Neural crest cell (in vitro differentiated cells): ENCODE results near the gene CLDND1. TPM values are rescaled to one million over a fixed set of nuclear protein-coding genes. Genes with fewer than 3 reads are reported as not detected.

Source experiments
- DNase-seq: peaks from one replicate; pipeline ENCODE4 v3.0.0; 2021; ENCODE audit warnings: low read depth, mixed read lengths, low spot score
- H3K27ac Mint-ChIP-seq: one replicate; pipeline ENCODE4 v1.8.0; 2021; ENCODE audit warnings: mild to moderate bottlenecking, mixed read lengths; ENCODE audit not compliant: unreplicated experiment
- H3K27me3 Mint-ChIP-seq: 2 replicates; pipeline ENCODE4 v1.8.0; 2021; ENCODE audit warnings: low read depth, mild to moderate bottlenecking, mixed read lengths
- H3K36me3 Mint-ChIP-seq: 2 replicates; pipeline ENCODE4 v1.8.0; 2021; ENCODE audit warnings: low read depth, mild to moderate bottlenecking, mixed read lengths
- H3K4me1 Mint-ChIP-seq: 2 replicates; pipeline ENCODE4 v1.8.0; 2021; ENCODE audit warnings: mixed read lengths
- H3K4me3 Mint-ChIP-seq: one replicate; pipeline ENCODE4 v1.8.0; 2021; ENCODE audit warnings: mild to moderate bottlenecking, mixed read lengths
- H3K9me3 Mint-ChIP-seq: 2 replicates; pipeline ENCODE4 v1.8.0; 2021; ENCODE audit warnings: mixed read lengths
- total RNA-seq: library from RNA; stranded (reverse); gene quantifications from 2 replicates; pipeline ENCODE4 v1.2.1, GENCODE V29; 2021
- TF ChIP-seq, protein P1 (sequence below): fragments of 200-600 bp; sonication (generic); conservative IDR thresholded peaks from 2 replicates; pipeline ENCODE4 v1.5.0; 2021; ENCODE audit warnings: antibody characterized with exemption, mild to moderate bottlenecking

CLDND1 gene
- total RNA-seq, 1 donor from 2014 or later = 102 TPM

DNA sequence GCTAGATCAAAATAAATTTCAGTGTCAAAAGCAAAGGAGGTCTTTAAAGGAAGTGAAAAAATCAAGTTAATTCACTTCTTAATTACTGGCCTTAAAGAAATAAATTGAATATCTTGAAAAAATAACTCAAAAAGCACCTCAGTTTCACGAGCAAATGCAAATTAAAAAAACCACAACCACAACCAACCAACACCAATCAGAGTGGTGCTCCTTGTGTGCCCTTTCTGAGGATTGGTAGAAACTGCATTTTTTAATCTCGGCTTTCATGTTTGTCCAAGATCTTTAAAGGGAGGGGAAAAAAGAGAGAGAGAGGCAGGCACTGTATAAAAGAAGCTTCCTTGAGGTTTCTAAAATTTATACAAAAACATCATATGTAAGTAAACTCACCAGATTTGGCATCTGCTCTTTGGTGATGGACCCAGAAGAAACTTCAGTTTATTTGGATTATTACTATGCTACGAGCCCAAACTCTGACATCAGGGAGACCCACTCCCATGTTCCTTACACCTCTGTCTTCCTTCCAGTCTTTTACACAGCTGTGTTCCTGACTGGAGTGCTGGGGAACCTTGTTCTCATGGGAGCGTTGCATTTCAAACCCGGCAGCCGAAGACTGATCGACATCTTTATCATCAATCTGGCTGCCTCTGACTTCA, 9.0 kb upstream of the CLDND1 start, which contains the start of gene GPR15:
GPR15 (plus strand) TSS at position 357 of the 653 bp plus-strand sequence; CDS start at position 413, 56 bp downstream.
- Mint-ChIP-seq H3K27ac (no peak within 1 kb of the TSS), H3K4me1 (peaks cover 4% of the 10 kb centered on the region), H3K36me3 (no peaks in the 10 kb centered on the region), H3K4me3 (no peak within 1 kb of the TSS), H3K27me3 (no peaks in the 10 kb centered on the region), H3K9me3 (no peaks in the 10 kb centered on the region)
- no peak for DNase-seq
- TF ChIP-seq, protein P1, sequence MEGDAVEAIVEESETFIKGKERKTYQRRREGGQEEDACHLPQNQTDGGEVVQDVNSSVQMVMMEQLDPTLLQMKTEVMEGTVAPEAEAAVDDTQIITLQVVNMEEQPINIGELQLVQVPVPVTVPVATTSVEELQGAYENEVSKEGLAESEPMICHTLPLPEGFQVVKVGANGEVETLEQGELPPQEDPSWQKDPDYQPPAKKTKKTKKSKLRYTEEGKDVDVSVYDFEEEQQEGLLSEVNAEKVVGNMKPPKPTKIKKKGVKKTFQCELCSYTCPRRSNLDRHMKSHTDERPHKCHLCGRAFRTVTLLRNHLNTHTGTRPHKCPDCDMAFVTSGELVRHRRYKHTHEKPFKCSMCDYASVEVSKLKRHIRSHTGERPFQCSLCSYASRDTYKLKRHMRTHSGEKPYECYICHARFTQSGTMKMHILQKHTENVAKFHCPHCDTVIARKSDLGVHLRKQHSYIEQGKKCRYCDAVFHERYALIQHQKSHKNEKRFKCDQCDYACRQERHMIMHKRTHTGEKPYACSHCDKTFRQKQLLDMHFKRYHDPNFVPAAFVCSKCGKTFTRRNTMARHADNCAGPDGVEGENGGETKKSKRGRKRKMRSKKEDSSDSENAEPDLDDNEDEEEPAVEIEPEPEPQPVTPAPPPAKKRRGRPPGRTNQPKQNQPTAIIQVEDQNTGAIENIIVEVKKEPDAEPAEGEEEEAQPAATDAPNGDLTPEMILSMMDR = no peak

DNA sequence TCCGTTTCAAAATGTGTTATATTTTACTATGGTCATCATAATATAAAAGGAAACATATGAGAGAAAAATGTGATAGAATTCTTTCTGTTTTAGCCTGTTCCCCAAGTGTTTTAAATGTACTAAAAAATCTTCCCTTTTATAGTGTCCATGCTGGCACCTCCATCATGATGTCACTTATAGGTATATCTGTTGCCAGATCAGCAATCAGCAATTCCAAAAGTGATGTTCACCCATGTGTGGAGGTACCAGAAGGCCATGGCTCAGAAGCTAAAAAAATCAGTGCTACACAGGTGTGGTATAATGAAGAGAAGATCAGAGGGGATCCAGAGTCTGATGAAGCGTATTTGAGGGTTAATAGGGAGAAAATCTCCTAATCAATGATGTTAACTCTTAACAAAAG, 8.0 kb upstream of the CLDND1 start:
- Mint-ChIP-seq H3K9me3 (no peaks in the 10 kb centered on the region), H3K27ac (no peak overlapping the region), H3K27me3 (no peaks in the 10 kb centered on the region), H3K4me1 (peaks cover 4% of the 10 kb centered on the region), H3K36me3 (no peaks in the 10 kb centered on the region), H3K4me3 (no peak overlapping the region)
- TF ChIP-seq, protein P1 = no peak
- no peak for DNase-seq

DNA sequence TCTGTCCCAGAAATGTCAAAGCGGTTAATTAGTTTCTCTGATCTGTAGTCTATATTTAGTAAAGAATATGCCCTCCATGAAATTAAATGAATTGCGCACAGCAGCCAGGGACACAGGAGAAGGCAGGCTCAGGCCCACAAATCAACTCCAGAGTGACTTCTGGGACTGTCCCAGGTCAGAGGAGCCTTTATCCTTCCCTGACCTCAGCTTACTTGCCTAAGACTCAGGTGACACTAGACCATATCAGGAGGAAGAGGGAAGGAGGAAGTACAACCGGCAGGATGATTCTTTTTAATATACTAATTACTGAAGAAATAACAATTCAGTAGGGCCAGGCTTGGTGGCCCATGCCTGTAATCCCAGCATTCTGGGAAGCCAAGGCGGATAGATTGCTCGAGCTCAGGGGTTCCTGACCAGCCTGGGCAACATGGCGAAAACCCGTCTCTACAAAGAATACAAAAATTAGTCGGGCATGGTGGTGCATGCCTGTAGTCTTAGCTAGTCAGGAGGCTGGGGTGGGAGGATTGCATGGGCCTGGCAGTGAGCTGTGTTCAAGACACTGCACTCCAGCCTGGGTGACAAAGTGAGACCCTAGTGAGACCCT, 7.3 kb upstream of the CLDND1 start:
- TF ChIP-seq, protein P1 = no peak

DNA sequence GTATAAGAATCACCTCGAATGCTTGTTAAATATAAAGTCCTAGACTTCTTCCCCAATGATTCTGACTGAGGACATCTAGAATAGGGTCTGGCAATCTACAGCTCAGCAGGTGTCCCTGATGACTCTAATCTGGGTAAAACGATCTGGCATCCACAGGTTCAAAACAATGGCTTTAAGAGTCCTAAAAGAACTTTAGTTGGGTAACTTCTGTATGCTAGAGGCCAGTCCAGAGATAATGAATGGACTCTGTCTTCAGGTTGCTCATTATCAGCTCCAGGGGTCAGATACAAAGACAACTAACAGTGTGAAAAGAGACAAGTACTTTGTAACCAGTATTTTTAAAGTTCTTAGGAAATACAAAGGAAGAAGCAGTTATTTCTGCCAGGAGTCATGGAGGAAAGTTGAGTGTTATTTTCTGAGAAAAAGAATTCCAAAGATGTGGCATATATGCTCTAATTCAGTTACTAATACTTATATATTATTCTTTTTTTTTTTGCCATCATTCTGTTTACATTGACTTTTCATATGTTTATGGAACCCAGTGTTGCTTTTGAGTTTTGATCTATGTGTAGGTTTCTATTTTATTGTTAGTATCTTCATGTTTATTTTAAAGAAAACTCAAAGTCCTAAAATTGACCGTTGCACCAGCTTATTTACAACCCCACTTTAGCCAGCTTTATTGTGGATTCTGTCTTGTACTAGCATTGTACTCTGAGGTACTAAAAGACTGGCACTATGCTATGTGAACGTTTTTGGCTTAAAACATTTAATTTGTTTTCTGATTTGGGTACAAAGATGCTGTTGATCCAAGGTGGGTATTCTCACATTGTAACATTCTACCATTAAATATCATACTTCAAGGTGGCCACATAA, 6.0 kb upstream of the CLDND1 start:
- Mint-ChIP-seq H3K4me1 (peaks cover 4% of the 10 kb centered on the region), H3K4me3 (no peak overlapping the region), H3K27ac (no peak overlapping the region), H3K36me3 (no peaks in the 10 kb centered on the region), H3K27me3 (no peaks in the 10 kb centered on the region), H3K9me3 (no peaks in the 10 kb centered on the region)
- TF ChIP-seq, protein P1 = no peak
- DNase-seq = no peak

More for the DNA sequence above, 7.3 kb upstream of the CLDND1 start:
- Mint-ChIP-seq H3K27ac (peak overlapping the region; percentile 59), H3K36me3 (no peaks in the 10 kb centered on the region), H3K4me3 (no peak overlapping the region), H3K4me1 (peaks cover 4% of the 10 kb centered on the region), H3K27me3 (no peaks in the 10 kb centered on the region), H3K9me3 (no peaks in the 10 kb centered on the region)
- no peak for DNase-seq

DNA sequence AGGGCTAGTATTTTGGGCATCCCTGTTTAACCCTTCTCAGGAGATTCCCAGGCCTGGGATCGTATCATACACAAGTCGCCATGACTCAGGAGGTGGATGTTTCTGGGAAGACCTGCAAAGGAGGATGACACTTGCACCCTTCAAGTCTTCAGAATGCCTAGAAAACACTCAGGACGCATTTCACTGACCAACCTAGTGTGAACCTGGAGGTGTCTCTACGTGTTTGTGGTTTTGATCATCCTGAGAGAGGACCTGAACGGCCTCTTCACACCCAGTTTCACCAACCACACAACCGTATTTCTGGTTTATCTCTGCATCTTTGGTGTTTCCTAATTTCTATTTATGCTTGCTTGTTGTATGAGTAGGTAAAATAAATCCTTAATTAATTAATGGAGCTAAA, 2.8 kb upstream of the CLDND1 start:
- H3K27me3 Mint-ChIP-seq = no peaks in the 10 kb centered on the region
- TF ChIP-seq, protein P1 = no peak
- H3K4me3 Mint-ChIP-seq = no peak overlapping the region
- peaks cover 2% of the 10 kb centered on the region for H3K9me3 Mint-ChIP-seq
- H3K4me1 Mint-ChIP-seq = peaks cover 28% of the 10 kb centered on the region
- H3K27ac Mint-ChIP-seq = no peak overlapping the region
- no peak for DNase-seq
- no peaks in the 10 kb centered on the region for H3K36me3 Mint-ChIP-seq
